ENCODE measurements around the gene USP19. TPM values are rescaled to one million over a fixed set of nuclear protein-coding genes. Genes with fewer than 3 reads are reported as not detected.
A peak's percentile ranks its signal among the peaks of the same experiment; 100 is the strongest.

The USP19 gene
- total and polyA plus RNA-seq, 2 of the 4 experiments (the other 2 are of a cell fraction) = 24.7 to 39.7 TPM

DNA sequence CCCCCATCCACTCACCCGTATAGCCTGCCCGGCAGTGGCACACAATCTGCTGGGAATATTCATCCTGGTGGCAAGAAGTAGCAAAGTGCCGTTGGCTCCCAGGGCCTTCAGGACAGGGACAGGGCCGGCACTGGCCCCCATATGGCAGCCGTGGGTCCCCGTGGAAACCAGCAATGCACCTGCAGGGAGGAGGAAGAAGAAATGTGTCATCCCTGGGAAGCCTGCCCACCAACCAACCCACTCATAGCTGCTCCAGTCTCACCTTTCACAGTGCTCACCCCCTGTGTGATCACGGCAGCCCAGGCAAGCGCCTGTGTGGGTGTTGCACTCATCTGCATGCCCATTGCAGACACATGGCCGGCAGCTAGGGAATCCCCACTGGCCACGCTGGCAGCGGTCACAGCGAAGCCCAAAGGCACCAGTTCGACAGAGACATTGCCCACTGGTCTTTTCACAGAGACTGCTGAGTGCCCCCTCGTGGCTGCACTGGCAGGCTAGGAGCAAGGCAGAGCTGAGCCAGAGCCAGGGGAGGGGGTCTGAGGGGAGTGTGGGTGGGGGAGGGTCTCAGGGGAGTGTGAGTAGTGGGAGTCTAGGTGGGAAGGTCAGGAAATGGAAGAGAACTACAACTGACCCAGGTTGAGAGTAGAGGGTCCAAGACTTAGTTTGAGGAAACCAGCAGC, 4.5 kb upstream of the USP19 start:
- H3K9me1 ChIP-seq (ENCODE audit: insufficient read depth, low read length) = peaks cover 8% of the 10 kb centered on the region; the same call in 1 of the 2 replicates
- H4K8ac ChIP-seq (ENCODE audit: low read depth in 2 of 2, low read length in 2 of 2) = no peak overlapping the region
- no peak overlapping the region for H2BK15ac ChIP-seq (ENCODE audit: low read depth, low read length)
- 77% methylated on average over 8 of the region's 14 CpGs; no CpG with 5 or more reads in 1 of the 2 experiments for whole genome bisulfite sequencing, 2 experiments (ENCODE audit: extremely low coverage in 2 of 2, insufficient read length in 1 of 2)
- ATAC-seq (ENCODE audit: low read depth) (no peak), DNase-seq (peak; percentile 59)
- no peaks in the 10 kb centered on the region for H3K4me1 ChIP-seq (ENCODE audit: control insufficient read depth, insufficient read depth, low read length)
- H3K9ac ChIP-seq (ENCODE audit: low read depth, low read length) = no peak overlapping the region
- no peak overlapping the region for H3K4me2 ChIP-seq (ENCODE audit: low read depth, low read length)
- H2BK120ac ChIP-seq (ENCODE audit: low read depth, low read length) = no peak overlapping the region
- H2BK5ac ChIP-seq (ENCODE audit: low read depth, low read length, poor library complexity, severe bottlenecking) = no peak overlapping the region
- no peaks in the 10 kb centered on the region for H3K27me3 ChIP-seq (ENCODE audit: control insufficient read depth, insufficient read depth, low read length)
- in situ Hi-C loops (cut with MboI; ENCODE audit: low sequenced_read_pairs) (no loop called here), intact Hi-C loops (cut with micrococcal nuclease) (no loop called here), dilution Hi-C loops (cut with HindIII; ENCODE audit: low sequenced_read_pairs, unreplicated experiment) (no loop called here)
- no peak overlapping the region for H3K27ac ChIP-seq (ENCODE audit: insufficient read depth, low read length)
- no peak overlapping the region for H3K14ac ChIP-seq (replicated peaks; ENCODE audit: low read depth, low read length)
- H3K9me3 ChIP-seq (ENCODE audit: control insufficient read depth, insufficient read depth, low read length) = no peaks in the 10 kb centered on the region
- H3K79me1 ChIP-seq (ENCODE audit: low read depth in 1 of 2, low read length in 2 of 2) = peaks cover 17 to 52% of the 10 kb centered on the region in 2 experiments
- peaks cover 13% of the 10 kb centered on the region for H4K20me1 ChIP-seq (ENCODE audit: insufficient read depth, low read length)
- no peak overlapping the region for H3K4ac ChIP-seq (ENCODE audit: low read depth, low read length)
- no TSS peak for BruUV-seq (replicated peaks)
- H2AK5ac ChIP-seq (ENCODE audit: low read depth, low read length) = no peak overlapping the region
- POLR2A ChIA-PET (ENCODE audit: unreplicated experiment) = no interaction called here
- H3K18ac ChIP-seq (ENCODE audit: low read depth, low read length) = no peak overlapping the region
- CTCF ChIA-PET = no interaction called here
- H3K36me3 ChIP-seq (ENCODE audit: control insufficient read depth, insufficient read depth, low read length) = peaks cover 82% of the 10 kb centered on the region
- no peak overlapping the region for H4K91ac ChIP-seq (ENCODE audit: insufficient read depth, low read depth, low read length)
- H2AK9ac ChIP-seq (replicated peaks; ENCODE audit: low read depth, low read length, poor library complexity) = no peak overlapping the region
- H2AFZ ChIP-seq (replicated peaks; ENCODE audit: low read length, poor library complexity) = no peak overlapping the region
- no peak overlapping the region for H2BK20ac ChIP-seq (ENCODE audit: low read depth, low read length)
- no peak overlapping the region for H4K5ac ChIP-seq (ENCODE audit: low read depth, low read length)
- no peak overlapping the region for H3K4me3 ChIP-seq (ENCODE audit: insufficient read depth, low read depth, low read length)
- TF ChIP-seq MAZ (IDR thresholded peaks at IDR 0.05; ENCODE audit: borderline replicate concordance, low read depth, low read length) = no peak
- TF ChIP-seq, protein P1, sequence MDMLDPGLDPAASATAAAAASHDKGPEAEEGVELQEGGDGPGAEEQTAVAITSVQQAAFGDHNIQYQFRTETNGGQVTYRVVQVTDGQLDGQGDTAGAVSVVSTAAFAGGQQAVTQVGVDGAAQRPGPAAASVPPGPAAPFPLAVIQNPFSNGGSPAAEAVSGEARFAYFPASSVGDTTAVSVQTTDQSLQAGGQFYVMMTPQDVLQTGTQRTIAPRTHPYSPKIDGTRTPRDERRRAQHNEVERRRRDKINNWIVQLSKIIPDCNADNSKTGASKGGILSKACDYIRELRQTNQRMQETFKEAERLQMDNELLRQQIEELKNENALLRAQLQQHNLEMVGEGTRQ (IDR thresholded peaks at IDR 0.05; ENCODE audit: low read depth, low read length) = no peak
- no peak for TF ChIP-seq CHD1 (IDR thresholded peaks at IDR 0.05; ENCODE audit: low read depth, low read length)
- no peak for TF ChIP-seq RAD21 (IDR thresholded peaks at IDR 0.05; ENCODE audit: low read length)
- TF ChIP-seq, protein P2, sequence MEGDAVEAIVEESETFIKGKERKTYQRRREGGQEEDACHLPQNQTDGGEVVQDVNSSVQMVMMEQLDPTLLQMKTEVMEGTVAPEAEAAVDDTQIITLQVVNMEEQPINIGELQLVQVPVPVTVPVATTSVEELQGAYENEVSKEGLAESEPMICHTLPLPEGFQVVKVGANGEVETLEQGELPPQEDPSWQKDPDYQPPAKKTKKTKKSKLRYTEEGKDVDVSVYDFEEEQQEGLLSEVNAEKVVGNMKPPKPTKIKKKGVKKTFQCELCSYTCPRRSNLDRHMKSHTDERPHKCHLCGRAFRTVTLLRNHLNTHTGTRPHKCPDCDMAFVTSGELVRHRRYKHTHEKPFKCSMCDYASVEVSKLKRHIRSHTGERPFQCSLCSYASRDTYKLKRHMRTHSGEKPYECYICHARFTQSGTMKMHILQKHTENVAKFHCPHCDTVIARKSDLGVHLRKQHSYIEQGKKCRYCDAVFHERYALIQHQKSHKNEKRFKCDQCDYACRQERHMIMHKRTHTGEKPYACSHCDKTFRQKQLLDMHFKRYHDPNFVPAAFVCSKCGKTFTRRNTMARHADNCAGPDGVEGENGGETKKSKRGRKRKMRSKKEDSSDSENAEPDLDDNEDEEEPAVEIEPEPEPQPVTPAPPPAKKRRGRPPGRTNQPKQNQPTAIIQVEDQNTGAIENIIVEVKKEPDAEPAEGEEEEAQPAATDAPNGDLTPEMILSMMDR (conservative IDR thresholded peaks at IDR 0.05; ENCODE audit: low read depth, low read length) = no peak
- no peak for TF ChIP-seq MXI1 (IDR thresholded peaks at IDR 0.05; ENCODE audit: borderline replicate concordance, low read depth, low read length)
- TF ChIP-seq BHLHE40 (IDR thresholded peaks at IDR 0.05; ENCODE audit: low read depth, low read length) = no peak
- TF ChIP-seq, protein P3, sequence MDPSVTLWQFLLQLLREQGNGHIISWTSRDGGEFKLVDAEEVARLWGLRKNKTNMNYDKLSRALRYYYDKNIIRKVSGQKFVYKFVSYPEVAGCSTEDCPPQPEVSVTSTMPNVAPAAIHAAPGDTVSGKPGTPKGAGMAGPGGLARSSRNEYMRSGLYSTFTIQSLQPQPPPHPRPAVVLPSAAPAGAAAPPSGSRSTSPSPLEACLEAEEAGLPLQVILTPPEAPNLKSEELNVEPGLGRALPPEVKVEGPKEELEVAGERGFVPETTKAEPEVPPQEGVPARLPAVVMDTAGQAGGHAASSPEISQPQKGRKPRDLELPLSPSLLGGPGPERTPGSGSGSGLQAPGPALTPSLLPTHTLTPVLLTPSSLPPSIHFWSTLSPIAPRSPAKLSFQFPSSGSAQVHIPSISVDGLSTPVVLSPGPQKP (IDR thresholded peaks at IDR 0.05; ENCODE audit: borderline replicate concordance, low read depth, low read length) = no peak
- TF ChIP-seq POLR2A (IDR thresholded peaks at IDR 0.05; ENCODE audit: low read depth, low read length) = no peak
- TF ChIP-seq RFX5 (IDR thresholded peaks at IDR 0.05; ENCODE audit: low read depth, low read length) = no peak
- TF ChIP-seq CEBPB (IDR thresholded peaks at IDR 0.05; ENCODE audit: low read depth, low read length) = no peak
- TF ChIP-seq RCOR1 (IDR thresholded peaks at IDR 0.05; ENCODE audit: insufficient replicate concordance, low read length) = no peak
- TF ChIP-seq MAFK (IDR thresholded peaks at IDR 0.05; ENCODE audit: low read depth, low read length) = no peak
- no peak for TF ChIP-seq SMC3 (IDR thresholded peaks at IDR 0.05; ENCODE audit: low read depth, low read length)
- no peak for TF ChIP-seq FOS (IDR thresholded peaks at IDR 0.05; ENCODE audit: low read depth, low read length)
- TF ChIP-seq NFE2L2 (IDR thresholded peaks at IDR 0.05; ENCODE audit: low read depth, low read length) = no peak
- H3K23ac ChIP-seq (ENCODE audit: low read depth, low read length) = no peak overlapping the region
- H3K56ac ChIP-seq (ENCODE audit: extremely low read depth, insufficient read depth, low read length) = no peak overlapping the region

All from IMR-90 (cell line).